Karpas-422 (cell line): ENCODE measurements around the gene ATOSA. TPM values are rescaled to one million over a fixed set of nuclear protein-coding genes. Genes with fewer than 3 reads are reported as not detected.

Source experiments
- DNase-seq: peaks from one replicate; pipeline ENCODE4 v3.0.0-alpha.2; 2015
- H2AFZ ChIP-seq: fragments of 200-600 bp; sonication (generic); 2 replicates; pipeline ENCODE4 v1.6.1; 2014; ENCODE audit warnings: antibody characterized with exemption, low read length, mixed read lengths
- H3K27ac ChIP-seq: fragments of 200-600 bp; sonication (generic); 2 replicates; pipeline ENCODE4 v1.5.1; 2014; ENCODE audit warnings: mild to moderate bottlenecking, low read length, moderate library complexity
- H3K27me3 ChIP-seq: fragments of 200-600 bp; sonication (generic); 2 replicates; pipeline ENCODE4 v1.6.1; 2014; ENCODE audit warnings: low read length, mixed read lengths
- H3K36me3 ChIP-seq: fragments of 200-600 bp; sonication (generic); 2 replicates; pipeline ENCODE4 v1.6.1; 2014; ENCODE audit warnings: low read length, mixed read lengths; ENCODE audit not compliant: insufficient read depth
- H3K4me1 ChIP-seq: fragments of 200-600 bp; sonication (generic); 2 replicates; pipeline ENCODE4 v1.6.1; 2014; ENCODE audit warnings: mild to moderate bottlenecking, low read length, mixed read lengths
- H3K4me2 ChIP-seq: fragments of 200-600 bp; sonication (generic); 2 replicates; pipeline ENCODE4 v1.6.1; 2014; ENCODE audit warnings: low read length, low read depth, mild to moderate bottlenecking; ENCODE audit not compliant: poor library complexity, severe bottlenecking
- H3K4me3 ChIP-seq: fragments of 200-600 bp; sonication (generic); 2 replicates; pipeline ENCODE4 v1.5.1; 2014; ENCODE audit warnings: mild to moderate bottlenecking, antibody characterized with exemption, low read length, mixed read lengths
- H3K79me2 ChIP-seq: fragments of 200-600 bp; sonication (generic); 2 replicates; pipeline ENCODE4 v1.6.1; 2014; ENCODE audit warnings: mild to moderate bottlenecking, low read length, mixed read lengths
- H3K9ac ChIP-seq: fragments of 200-600 bp; sonication (generic); 2 replicates; pipeline ENCODE4 v1.6.0; 2014; ENCODE audit warnings: low read length
- H3K9me2 ChIP-seq: fragments of 200-600 bp; sonication (generic), shearing (Covaris generic); replicated peaks from 2 replicates; pipeline ENCODE4 v1.6.0; 2014; ENCODE audit warnings: mild to moderate bottlenecking, low read length, moderate library complexity; ENCODE audit not compliant: insufficient read depth
- H3K9me3 ChIP-seq: fragments of 300-700, 200-600 bp; sonication (generic); 2 replicates; pipeline ENCODE4 v1.6.1; 2014; ENCODE audit warnings: low read length, mixed read lengths
- H4K20me1 ChIP-seq: fragments of 200-600 bp; sonication (generic); 2 replicates; pipeline ENCODE4 v1.6.1; 2014; ENCODE audit warnings: mild to moderate bottlenecking, antibody characterized with exemption, low read length, low read depth; ENCODE audit not compliant: insufficient read depth
- total RNA-seq: library from RNA; depleted of rRNA; stranded (reverse); fragments of >200 nt; shearing (Covaris generic); gene quantifications from 2 replicates; pipeline ENCODE4 v1.2.3, GENCODE V29; 2014; ENCODE audit warnings: low replicate concordance; rRNA removed

ATOSA gene
- total RNA-seq, 1 experiment from 2014 or later, result 255 TPM

DNA sequence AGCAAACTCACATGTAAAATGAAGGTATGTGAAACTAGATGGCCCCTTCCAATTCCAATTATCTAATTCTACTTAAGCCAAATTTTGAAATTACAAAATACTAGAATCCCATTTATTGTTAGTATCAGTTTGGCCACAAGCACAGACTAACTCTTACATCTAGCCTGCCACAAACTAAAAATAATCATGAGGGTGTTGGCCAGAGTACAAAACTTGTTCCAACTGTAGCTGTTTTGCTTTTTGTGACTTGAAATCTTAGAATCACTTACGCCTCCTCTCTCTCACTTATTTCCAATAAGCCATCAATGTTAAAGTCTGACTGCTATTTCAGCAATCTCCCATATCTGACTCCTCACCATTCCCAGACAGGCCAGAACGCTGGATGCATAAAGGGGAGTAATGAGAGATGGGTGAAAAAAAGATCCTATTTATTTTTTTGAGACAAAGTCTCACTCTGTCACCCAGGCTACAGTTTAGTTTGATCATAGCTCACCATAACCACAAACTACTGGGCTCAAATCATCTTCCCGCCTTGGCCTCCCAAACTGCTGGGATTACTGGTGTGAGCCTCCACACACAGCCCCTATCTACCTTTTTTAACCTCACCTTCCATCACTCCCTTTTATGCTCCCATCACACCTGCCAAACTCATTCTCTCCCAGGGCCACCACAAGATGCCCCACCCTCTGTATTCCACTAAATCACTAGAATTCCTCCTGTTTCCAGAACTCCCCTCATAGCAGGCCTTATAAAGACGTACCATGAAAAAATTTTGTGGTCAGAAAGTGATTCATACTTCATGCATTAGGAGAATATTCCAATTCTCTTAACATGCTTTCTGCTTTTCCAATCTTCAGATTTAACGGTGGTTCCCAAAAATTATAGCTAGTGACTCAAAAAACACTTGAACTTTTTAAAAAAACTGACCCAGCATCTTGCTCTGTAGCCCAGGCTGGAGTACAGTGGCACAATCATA lies 36.5 kb downstream of the ATOSA start:
- Histone ChIP-seq H3K4me1 (peaks cover 9% of the 10 kb centered on the region), H3K9me2 (no peaks in the 10 kb centered on the region), H3K4me3 (no peak overlapping the region), H3K4me2 (no peak overlapping the region), H2AFZ (no peak overlapping the region), H3K27ac (peak overlapping the region; percentile 53), H3K36me3 (peaks cover 43% of the 10 kb centered on the region; the same call in 1 of the 2 replicates), H4K20me1 (no peaks in the 10 kb centered on the region), H3K9ac (no peak overlapping the region), H3K27me3 (no peaks in the 10 kb centered on the region), H3K79me2 (peaks cover 86% of the 10 kb centered on the region), H3K9me3 (no peaks in the 10 kb centered on the region)
- DNase-seq, result no peak

DNA sequence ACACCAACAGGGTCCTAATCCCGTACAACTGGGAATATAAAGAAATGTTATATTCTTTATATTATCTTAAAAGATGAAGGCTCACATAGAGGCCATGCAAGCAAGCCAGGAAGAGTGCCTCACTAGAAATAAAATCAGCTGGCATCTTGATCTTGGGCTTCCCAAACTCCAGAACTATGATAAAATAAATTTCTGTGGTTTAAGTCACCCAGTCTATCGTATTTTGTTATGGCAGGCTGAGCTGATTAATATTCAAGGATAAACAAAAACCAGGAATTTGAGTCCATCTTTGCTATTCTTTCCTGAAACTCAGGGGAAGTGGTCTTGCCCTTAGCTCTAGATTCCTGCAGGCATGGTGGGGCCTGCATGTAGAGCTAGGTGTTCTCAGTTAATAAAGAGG lies 42.7 kb downstream of the ATOSA start:
- H3K9me2 ChIP-seq, result no peaks in the 10 kb centered on the region
- H3K27ac ChIP-seq, result no peak overlapping the region
- H3K27me3 ChIP-seq, result no peaks in the 10 kb centered on the region
- no peak for DNase-seq
- no peaks in the 10 kb centered on the region for H3K9me3 ChIP-seq
- H2AFZ ChIP-seq, result no peak overlapping the region
- H3K36me3 ChIP-seq, result peaks cover 27% of the 10 kb centered on the region
- H3K4me2 ChIP-seq, result no peak overlapping the region
- H3K4me3 ChIP-seq, result no peak overlapping the region
- H3K79me2 ChIP-seq, result peaks cover 87% of the 10 kb centered on the region
- H3K4me1 ChIP-seq, result peaks cover 11% of the 10 kb centered on the region
- no peak overlapping the region for H3K9ac ChIP-seq
- H4K20me1 ChIP-seq, result no peaks in the 10 kb centered on the region

DNA sequence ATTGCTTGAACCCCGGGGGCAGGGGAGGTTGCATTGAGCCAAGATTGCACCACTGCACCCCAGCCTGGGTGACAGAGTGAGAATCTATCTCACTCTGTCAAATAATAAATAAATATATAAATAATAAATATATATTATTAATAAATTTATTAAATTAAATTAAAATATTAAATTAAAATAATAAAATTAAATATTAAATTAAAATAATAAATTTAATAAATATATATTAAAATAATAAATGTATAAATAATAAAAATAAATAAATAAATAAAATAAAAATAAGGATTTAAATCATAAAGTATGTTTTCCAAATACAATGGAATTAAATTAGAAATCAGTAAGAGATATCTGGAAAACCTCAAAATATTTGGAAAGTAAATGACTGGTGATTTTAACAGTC lies 43.3 kb downstream of the ATOSA start:
- H3K4me3 ChIP-seq, result no peak overlapping the region
- no peak overlapping the region for H3K27ac ChIP-seq
- no peaks in the 10 kb centered on the region for H3K27me3 ChIP-seq
- H3K9me2 ChIP-seq, result no peaks in the 10 kb centered on the region
- peaks cover 87% of the 10 kb centered on the region for H3K79me2 ChIP-seq
- peaks cover 21% of the 10 kb centered on the region for H3K36me3 ChIP-seq
- peaks cover 16% of the 10 kb centered on the region for H3K4me1 ChIP-seq
- H2AFZ ChIP-seq, result no peak overlapping the region
- no peaks in the 10 kb centered on the region for H3K9me3 ChIP-seq
- no peak overlapping the region for H3K9ac ChIP-seq
- H3K4me2 ChIP-seq, result no peak overlapping the region
- no peak for DNase-seq
- no peaks in the 10 kb centered on the region for H4K20me1 ChIP-seq

Other genes starting within 250 kb of the ATOSA start
- gene MYO5A, start 150.5 kb downstream of the ATOSA start, total RNA-seq, result 34.8 and 50.1 TPM in 2 replicates
- gene ARPP19, start 110.4 kb downstream of the ATOSA start, total RNA-seq, result 56.9 and 118 TPM in 2 replicates
- gene ONECUT1, start 110.9 kb upstream of the ATOSA start, total RNA-seq, result 0.14 and 0.45 TPM in 2 replicates